Spleen (tissue), 11 donors: ENCODE data around the gene SUN2. TPM values are rescaled to one million over a fixed set of nuclear protein-coding genes. Genes with fewer than 3 reads are reported as not detected.

ENCODE experiments used
- DNase-seq: peaks from one replicate; pipeline ENCODE4 v3.0.0-alpha.2; 2020
- H3K27ac ChIP-seq, 8 donors: fragments of 200-600 bp; sonication (generic) in 7 of 8; 1 replicate in 4 of 8; 2 replicates in 4 of 8; pipeline versions ENCODE4 v1.5.0 to v1.8.0; 2016 to 2021; ENCODE audit warnings: inconsistent platforms in 4 of 8, mild to moderate bottlenecking in 4 of 8, moderate library complexity in 1 of 8
- H3K27me3 ChIP-seq, 7 donors: fragments of 200-600 bp; sonication (generic) in 6 of 7; replicated peaks in 1 of 7; 1 replicate in 4 of 7; 2 replicates in 3 of 7; pipeline versions ENCODE4 v1.5.0 to v1.8.0; 2016 to 2021; ENCODE audit warnings: inconsistent platforms in 3 of 7, mild to moderate bottlenecking in 1 of 7
- H3K36me3 ChIP-seq, 6 donors: fragments of 200-600 bp; sonication (generic) in 5 of 6; 1 replicate in 4 of 6; 2 replicates in 2 of 6; pipeline versions ENCODE4 v1.5.0 to v1.8.0; 2016 to 2021; ENCODE audit warnings: inconsistent platforms in 2 of 6
- H3K4me1 ChIP-seq, 6 donors: fragments of 200-600 bp; sonication (generic) in 5 of 6; 1 replicate in 3 of 6; 2 replicates in 3 of 6; pipeline versions ENCODE4 v1.5.0 to v1.8.0; 2016 to 2021; ENCODE audit warnings: inconsistent platforms in 3 of 6
- H3K4me3 ChIP-seq, 8 donors: fragments of 200-600 bp; sonication (generic) in 7 of 8; 1 replicate in 4 of 8; 2 replicates in 4 of 8; pipeline versions ENCODE4 v1.5.0 to v1.8.0; 2016 to 2021; ENCODE audit warnings: inconsistent platforms in 4 of 8, mild to moderate bottlenecking in 4 of 8, moderate library complexity in 2 of 8
- H3K9me3 ChIP-seq, 8 donors: fragments of 200-600 bp; sonication (generic) in 7 of 8; 1 replicate in 4 of 8; 2 replicates in 4 of 8; pipeline versions ENCODE4 v1.5.0 to v1.8.0; 2016 to 2021; ENCODE audit warnings: inconsistent platforms in 4 of 8
- POLR2A ChIP-seq, 3 donors: fragments of 450-650 bp; IDR thresholded peaks; one replicate each; pipeline ENCODE4 v1.5.1; 2017; ENCODE audit warnings: antibody characterized with exemption in 3 of 3, mild to moderate bottlenecking in 1 of 3
- POLR2AphosphoS5 ChIP-seq, 3 donors: sonication (generic); formaldehyde crosslinking; IDR thresholded peaks; one replicate each; pipeline ENCODE4 v1.5.1; 2017; ENCODE audit warnings: antibody characterized with exemption in 3 of 3
- WGBS, 5 donors: extraction: QIAGEN DNeasy Blood & Tissue Kit in 3 of 5; methylation state at CpG; one replicate each; pipeline versions ENCODE4 v1.1.5 to v1.1.7; 2013 to 2018; 5-methylcytosine and 5-hydroxymethylcytosine counted together
- intact Hi-C: fragments of 100-400 bp; cut with DNase I; formaldehyde crosslinking; loops from one replicate; pipeline ENCODE4 v1.15.0; 2023; ENCODE audit warnings: low total_unique reads
- polyA plus RNA-seq, 3 donors: library from polyadenylated mRNA; stranded (reverse); fragments of 200-250 nt; gene quantifications; one replicate each; pipeline ENCODE4 v1.2.1, GENCODE V29; 2013
- total RNA-seq, 7 donors: library from RNA; depleted of rRNA in 3 of 7; stranded (reverse); fragments of >200 nt in 3 of 7; fragmentation: NEBNext Ultra II Directional in 4 of 7; extraction: Animal tissue kit (Norgen Biotek cat#: 25700) in 4 of 7; gene quantifications; one replicate each; pipeline versions ENCODE4 v1.1.0 to v1.2.1, GENCODE V29; 2016 to 2021
- TF ChIP-seq, protein P1 (sequence below), 11 experiments: fragments of 200-600 bp in 7 of 11; fragments of 450-650 bp in 4 of 11; sonication (generic) in 4 of 11; IDR thresholded peaks in 8 of 11; conservative IDR thresholded peaks in 3 of 11; 1 replicate in 7 of 11; 2 replicates in 4 of 11; pipeline versions ENCODE4 v1.4.0 to v1.8.0; 2016 to 2021; ENCODE audit warnings: antibody characterized with exemption in 11 of 11, inconsistent platforms in 4 of 11, mild to moderate bottlenecking in 1 of 11
- donor health status: healthy with polysubstance abuse.
- donor health status: DM: no; HTN: no; CAD: no; lungs with moderate emphysema.
- donor health status: DM: no; HTN: no; CAD: no.
- donor health status: Bipolar disorder and iron deficiency.
- donor health status: healthy.
- donor health status: DM: no; HTN: no; CAD: no.
- donor health status: DM: yes; HTN: yes; CAD: no.

The SUN2 gene
- total and polyA plus RNA-seq, 10 donors, result 35.4 to 455 (median 208) TPM

DNA sequence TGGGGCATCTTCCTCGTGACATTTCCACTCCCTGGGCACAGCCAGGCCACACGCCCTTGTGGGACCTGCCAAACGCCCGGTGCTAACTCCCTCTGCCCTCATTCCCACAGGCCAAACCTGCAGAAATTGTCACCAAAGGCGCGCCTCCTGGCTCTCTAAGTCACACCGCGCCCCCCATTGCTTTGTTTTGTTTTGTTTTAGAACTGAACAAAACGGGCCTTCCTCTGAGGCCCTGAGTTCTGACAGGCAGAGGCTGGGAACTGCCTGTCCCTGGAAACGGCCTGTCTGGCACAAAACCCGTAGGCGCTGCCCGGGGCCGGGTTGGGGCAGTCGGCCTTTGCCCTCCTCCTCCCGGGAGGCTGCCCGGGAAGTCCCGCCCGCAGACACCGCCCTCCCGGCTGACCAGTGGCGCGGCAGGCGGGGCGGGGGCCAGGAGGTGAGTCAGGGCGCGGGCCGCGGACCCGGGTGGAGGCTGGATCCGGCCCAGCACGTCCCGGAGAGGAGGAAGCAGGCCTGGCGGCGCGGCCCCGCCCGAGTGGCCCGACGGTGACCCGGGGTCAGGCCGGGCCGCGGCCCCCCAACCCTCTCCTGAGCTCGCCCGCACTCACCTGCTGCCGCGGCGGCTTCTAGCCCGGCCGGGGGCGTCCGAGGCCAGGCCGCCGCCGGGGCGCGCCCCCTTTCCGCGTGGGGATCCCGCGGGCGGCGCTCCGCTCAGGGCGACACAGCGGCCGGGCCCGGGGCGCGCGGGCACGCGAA is 465 bp downstream of the SUN2 start:
- Histone ChIP-seq H3K4me3 (peak overlapping the region; percentile 63 to 97 (median 84)), H3K27ac (peak overlapping the region; percentile 90 to 100 (median 97)), H3K9me3 (no peaks in the 10 kb centered on the region), H3K27me3 (no peaks in the 10 kb centered on the region), H3K4me1 (peaks cover 49 to 89% (median 78%) of the 10 kb centered on the region in 6 donors), H3K36me3 (peaks cover 3 to 34% (median 22%) of the 10 kb centered on the region in 6 donors)
- peak; percentile 98 for DNase-seq
- WGBS, 5 donors, result 0 to 1% (median 0%) methylated on average over 11 to 74 of the region's 74 CpGs
- intact Hi-C loops, result no loop called here
- TF ChIP-seq POLR2A (IDR thresholded peaks at IDR 0.05), result peak in 1 of 3 donors; percentile 48
- peak; percentile 81 to 95 (median 83) for TF ChIP-seq POLR2AphosphoS5 (IDR thresholded peaks at IDR 0.05)
- TF ChIP-seq, protein P1, sequence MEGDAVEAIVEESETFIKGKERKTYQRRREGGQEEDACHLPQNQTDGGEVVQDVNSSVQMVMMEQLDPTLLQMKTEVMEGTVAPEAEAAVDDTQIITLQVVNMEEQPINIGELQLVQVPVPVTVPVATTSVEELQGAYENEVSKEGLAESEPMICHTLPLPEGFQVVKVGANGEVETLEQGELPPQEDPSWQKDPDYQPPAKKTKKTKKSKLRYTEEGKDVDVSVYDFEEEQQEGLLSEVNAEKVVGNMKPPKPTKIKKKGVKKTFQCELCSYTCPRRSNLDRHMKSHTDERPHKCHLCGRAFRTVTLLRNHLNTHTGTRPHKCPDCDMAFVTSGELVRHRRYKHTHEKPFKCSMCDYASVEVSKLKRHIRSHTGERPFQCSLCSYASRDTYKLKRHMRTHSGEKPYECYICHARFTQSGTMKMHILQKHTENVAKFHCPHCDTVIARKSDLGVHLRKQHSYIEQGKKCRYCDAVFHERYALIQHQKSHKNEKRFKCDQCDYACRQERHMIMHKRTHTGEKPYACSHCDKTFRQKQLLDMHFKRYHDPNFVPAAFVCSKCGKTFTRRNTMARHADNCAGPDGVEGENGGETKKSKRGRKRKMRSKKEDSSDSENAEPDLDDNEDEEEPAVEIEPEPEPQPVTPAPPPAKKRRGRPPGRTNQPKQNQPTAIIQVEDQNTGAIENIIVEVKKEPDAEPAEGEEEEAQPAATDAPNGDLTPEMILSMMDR (IDR thresholded peaks at IDR 0.05 in 8 of 11, conservative IDR thresholded peaks at IDR 0.05 in 3 of 11), result peak in 1 of 11 experiments; percentile 31

DNA sequence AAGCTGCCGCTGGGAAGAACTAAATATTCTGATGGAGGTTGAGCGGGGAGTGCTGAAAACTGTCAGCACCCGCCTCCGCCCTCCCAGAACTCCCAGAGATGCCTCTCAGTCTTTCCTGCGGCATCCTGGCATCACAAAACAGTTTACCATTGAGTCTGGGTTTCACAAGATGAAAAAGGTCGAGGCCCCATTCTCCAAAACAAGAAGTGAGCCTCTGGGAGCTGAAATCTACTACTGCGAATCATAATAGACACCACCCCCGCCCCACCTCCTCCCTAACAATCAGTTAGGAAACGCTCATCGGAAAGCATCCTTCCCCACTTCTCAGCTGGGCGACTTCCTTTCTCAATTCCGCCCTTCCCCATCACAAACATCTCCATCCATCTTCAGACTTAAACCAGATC is 1.0 kb downstream of the SUN2 start:
- DNase-seq, result no peak
- WGBS, 5 donors, result 2 to 7% (median 4%) methylated on average over 12 of the region's 12 CpGs

DNA sequence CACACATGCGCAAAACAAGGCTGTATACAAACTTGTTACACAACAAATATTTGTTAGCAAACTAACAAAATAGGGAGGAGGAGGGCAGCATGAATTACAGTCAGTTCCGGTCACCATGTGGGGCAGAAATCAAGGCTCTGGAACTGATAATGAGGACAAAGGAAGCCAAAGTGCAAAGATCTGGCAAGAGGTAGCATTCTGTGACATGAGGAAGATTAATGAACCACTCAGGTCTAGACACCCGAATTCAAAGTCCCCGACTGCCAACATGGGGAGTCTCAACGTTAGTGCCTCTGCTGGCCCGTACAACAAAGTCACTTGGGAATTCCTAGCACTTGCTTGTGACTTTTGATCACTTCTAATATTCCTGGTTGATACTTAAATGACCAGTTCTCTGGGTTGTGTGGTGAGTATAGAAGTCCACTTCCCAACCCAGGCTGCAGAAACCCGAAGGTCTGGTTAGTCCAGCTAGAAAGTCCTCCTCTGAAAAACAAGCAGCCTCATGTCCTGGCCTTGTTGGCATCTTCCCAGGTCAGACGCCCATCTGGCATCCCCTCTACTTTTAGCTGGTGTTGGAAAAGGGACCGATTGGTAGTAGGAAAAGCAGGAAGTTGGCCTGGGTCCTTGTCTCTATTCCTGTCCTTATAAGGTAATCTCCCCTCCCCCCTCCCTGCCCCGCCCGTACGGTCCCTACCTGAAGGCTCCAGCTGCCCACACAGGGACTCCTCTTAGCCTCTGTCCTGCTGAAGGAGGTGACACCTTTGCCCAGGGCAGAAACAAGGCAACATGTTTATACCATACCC is 1.6 kb downstream of the SUN2 start:
- Histone ChIP-seq H3K27ac (peak overlapping the region; percentile 90 to 100 (median 97)), H3K27me3 (no peaks in the 10 kb centered on the region), H3K4me1 (peaks cover 49 to 93% (median 82%) of the 10 kb centered on the region in 6 donors), H3K9me3 (no peaks in the 10 kb centered on the region), H3K36me3 (peaks cover 4 to 46% (median 34%) of the 10 kb centered on the region in 6 donors), H3K4me3 (peak overlapping the region; percentile 63 to 97 (median 84))
- DNase-seq, result no peak
- intact Hi-C loops, result no loop called here
- WGBS, 5 donors, result 8 to 12% (median 9%) methylated on average over 12 of the region's 12 CpGs
- TF ChIP-seq POLR2A (IDR thresholded peaks at IDR 0.05) (no peak), POLR2AphosphoS5 (IDR thresholded peaks at IDR 0.05) (peak in 1 of 3 donors; percentile 50)
- TF ChIP-seq, protein P1 (IDR thresholded peaks at IDR 0.05 in 8 of 11, conservative IDR thresholded peaks at IDR 0.05 in 3 of 11), result no peak

More for the DNA sequence above, 1.0 kb downstream of the SUN2 start:
- Histone ChIP-seq H3K4me3 (peak overlapping the region; percentile 63 to 97 (median 84)), H3K4me1 (peaks cover 49 to 91% (median 82%) of the 10 kb centered on the region in 6 donors), H3K27ac (peak overlapping the region; percentile 90 to 100 (median 97)), H3K27me3 (no peaks in the 10 kb centered on the region), H3K9me3 (no peaks in the 10 kb centered on the region), H3K36me3 (peaks cover 3 to 40% (median 28%) of the 10 kb centered on the region in 6 donors)
- intact Hi-C loops, result no loop called here
- TF ChIP-seq POLR2AphosphoS5 (IDR thresholded peaks at IDR 0.05) (no peak), POLR2A (IDR thresholded peaks at IDR 0.05) (no peak)
- TF ChIP-seq, protein P1 (IDR thresholded peaks at IDR 0.05 in 8 of 11, conservative IDR thresholded peaks at IDR 0.05 in 3 of 11), result no peak
